ENCODE results near the gene MAP3K2. TPM values are rescaled to one million over a fixed set of nuclear protein-coding genes. Genes with fewer than 3 reads are reported as not detected.
A peak's percentile ranks its signal among the peaks of the same experiment; 100 is the strongest.
"Not testable (repeated sequence)": the region's sequence is repeated elsewhere in the genome, so short reads cannot be mapped to it uniquely, and the experiment has no call there.

Gene MAP3K2
- total RNA-seq, 1 donor from 2014 or later, result 47.7 TPM

DNA sequence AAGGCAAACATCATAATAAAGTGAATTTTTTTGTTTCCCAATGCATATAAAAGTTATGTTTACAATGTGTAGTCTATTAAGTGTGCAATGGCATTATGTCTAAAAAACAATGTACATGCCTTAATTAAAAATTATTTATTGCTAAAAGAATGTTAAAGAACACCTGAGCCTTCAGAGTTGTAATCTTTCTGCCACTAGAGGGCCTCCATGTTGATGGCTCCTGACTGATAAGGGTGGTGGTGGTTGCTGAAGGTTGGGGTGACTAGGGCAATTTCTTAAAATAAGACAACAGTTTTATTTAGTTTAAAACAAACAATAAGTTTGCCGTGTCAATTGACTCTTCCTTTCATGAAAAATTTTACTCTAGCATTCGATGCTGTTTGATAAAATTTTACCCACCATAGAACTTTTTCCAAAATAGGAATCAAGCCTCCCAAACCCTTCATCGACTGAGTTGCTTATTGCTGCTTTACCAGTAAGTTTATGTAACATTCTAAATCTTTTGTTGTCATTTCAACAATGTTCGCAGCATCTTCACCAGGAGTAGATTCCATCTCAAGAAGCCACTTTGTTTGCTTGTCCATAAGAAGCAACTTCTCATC lies 32.3 kb downstream of the MAP3K2 start:
- TF ChIP-seq, protein P1, sequence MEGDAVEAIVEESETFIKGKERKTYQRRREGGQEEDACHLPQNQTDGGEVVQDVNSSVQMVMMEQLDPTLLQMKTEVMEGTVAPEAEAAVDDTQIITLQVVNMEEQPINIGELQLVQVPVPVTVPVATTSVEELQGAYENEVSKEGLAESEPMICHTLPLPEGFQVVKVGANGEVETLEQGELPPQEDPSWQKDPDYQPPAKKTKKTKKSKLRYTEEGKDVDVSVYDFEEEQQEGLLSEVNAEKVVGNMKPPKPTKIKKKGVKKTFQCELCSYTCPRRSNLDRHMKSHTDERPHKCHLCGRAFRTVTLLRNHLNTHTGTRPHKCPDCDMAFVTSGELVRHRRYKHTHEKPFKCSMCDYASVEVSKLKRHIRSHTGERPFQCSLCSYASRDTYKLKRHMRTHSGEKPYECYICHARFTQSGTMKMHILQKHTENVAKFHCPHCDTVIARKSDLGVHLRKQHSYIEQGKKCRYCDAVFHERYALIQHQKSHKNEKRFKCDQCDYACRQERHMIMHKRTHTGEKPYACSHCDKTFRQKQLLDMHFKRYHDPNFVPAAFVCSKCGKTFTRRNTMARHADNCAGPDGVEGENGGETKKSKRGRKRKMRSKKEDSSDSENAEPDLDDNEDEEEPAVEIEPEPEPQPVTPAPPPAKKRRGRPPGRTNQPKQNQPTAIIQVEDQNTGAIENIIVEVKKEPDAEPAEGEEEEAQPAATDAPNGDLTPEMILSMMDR (IDR thresholded peaks at IDR 0.05), result peak; percentile 9 to 41 (median 19)
- H3K36me3 ChIP-seq, result no peaks in the 10 kb centered on the region

DNA sequence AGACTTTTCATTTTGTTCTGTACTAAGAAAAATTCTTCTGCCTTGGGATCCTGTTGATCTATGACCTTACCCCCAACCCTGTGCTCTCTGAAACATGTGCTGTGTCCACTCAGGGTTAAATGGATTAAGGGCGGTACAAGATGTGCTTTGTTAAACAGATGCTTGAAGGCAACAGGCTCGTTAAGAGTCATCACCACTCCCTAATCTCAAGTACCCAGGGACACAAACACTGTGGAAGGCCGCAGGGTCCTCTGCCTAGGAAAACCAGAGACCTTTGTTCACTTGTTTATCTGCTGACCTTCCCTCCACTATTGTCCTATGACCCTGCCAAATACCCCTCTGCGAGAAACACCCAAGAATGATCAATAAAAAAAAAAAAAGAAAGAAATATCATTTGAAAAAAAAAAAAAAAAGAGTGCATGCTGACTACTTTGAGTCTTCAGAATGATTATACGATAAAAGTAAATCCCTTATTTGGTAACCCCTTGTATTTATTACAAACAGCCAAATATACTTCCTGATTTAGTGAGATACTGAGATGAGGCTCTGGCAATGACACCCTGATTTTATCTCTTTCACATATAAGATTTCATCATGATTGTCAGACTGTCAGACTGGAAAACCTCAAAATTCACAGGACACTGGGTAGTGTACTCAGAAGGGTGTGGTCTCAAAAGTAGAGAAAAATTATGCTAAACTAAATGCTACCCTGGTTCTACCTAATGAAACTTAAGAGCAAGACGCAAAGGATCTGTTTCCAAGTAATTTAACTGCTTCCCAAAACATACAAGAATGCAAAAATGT lies 33.7 kb downstream of the MAP3K2 start:
- DNase-seq (ENCODE audit: low spot score in 2 of 2); H3K4me3 ChIP-seq; intact Hi-C loops (cut with DNase I); H3K27me3 ChIP-seq; H3K36me3 ChIP-seq; H3K9me3 ChIP-seq; H3K27ac ChIP-seq: not testable (repeated sequence)
- H3K4me1 ChIP-seq, result peaks cover 0 to 16% of the 10 kb centered on the region in 2 donors

More for the DNA sequence above, 32.3 kb downstream of the MAP3K2 start:
- Histone ChIP-seq H3K27ac (no peak overlapping the region), H3K9me3 (no peaks in the 10 kb centered on the region), H3K4me3 (no peak overlapping the region), H3K4me1 (peaks cover 0 to 11% of the 10 kb centered on the region in 2 donors), H3K27me3 (no peaks in the 10 kb centered on the region)
- DNase-seq (ENCODE audit: low spot score in 2 of 2), result no peak
- intact Hi-C loops (cut with DNase I), result no loop called here

DNA sequence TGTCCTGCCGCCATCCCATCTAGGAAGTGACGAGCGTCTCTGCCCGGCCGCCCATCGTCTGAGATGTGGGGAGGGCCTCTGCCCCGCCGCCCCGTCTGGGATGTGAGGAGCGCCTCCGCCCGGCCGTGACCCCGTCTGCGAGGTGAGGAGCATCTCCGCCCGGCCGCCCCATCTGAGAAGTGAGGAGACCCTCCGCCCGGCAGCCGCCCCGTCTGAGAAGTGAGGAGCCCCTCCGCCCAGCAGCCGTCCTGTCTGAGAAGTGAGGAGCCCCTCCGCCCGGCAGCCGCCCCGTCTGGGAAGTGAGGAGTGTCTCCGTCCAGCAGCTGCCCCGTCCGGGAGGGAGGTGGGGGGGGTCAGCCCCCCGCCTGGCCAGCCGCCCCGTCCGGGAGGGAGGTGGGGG lies 34.6 kb downstream of the MAP3K2 start:
- H3K9me3 ChIP-seq; H3K27ac ChIP-seq; DNase-seq (ENCODE audit: low spot score in 2 of 2); intact Hi-C loops (cut with DNase I); H3K4me3 ChIP-seq; H3K27me3 ChIP-seq; H3K4me1 ChIP-seq; H3K36me3 ChIP-seq: not testable (repeated sequence)

DNA sequence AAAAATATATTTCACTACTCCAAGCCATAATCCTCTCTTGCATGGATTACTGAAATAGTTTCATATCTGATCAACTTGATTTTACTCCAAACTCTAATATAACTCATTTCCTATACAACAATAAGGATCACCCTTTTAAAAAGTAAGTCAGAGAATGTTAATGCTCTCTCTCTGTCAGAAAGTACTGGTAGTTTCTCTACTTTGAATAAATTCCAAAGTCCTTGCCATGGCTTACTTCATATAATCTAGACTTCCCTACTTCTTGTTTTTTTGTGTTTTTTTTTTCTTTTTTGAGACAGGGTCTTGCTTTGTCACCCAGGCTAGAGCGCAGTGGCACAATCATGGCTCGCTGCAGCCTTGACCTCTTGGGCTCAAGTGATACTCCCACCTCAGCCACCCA lies 36.2 kb downstream of the MAP3K2 start:
- Histone ChIP-seq H3K4me3 (no peak overlapping the region), H3K27ac (no peak overlapping the region), H3K4me1 (peaks cover 0 to 10% of the 10 kb centered on the region in 2 donors), H3K36me3 (no peaks in the 10 kb centered on the region), H3K9me3 (no peaks in the 10 kb centered on the region), H3K27me3 (no peaks in the 10 kb centered on the region)
- TF ChIP-seq, protein P1 (IDR thresholded peaks at IDR 0.05), result no peak
- intact Hi-C loops (cut with DNase I), result no loop called here
- no peak for DNase-seq (ENCODE audit: low spot score in 2 of 2)

DNA sequence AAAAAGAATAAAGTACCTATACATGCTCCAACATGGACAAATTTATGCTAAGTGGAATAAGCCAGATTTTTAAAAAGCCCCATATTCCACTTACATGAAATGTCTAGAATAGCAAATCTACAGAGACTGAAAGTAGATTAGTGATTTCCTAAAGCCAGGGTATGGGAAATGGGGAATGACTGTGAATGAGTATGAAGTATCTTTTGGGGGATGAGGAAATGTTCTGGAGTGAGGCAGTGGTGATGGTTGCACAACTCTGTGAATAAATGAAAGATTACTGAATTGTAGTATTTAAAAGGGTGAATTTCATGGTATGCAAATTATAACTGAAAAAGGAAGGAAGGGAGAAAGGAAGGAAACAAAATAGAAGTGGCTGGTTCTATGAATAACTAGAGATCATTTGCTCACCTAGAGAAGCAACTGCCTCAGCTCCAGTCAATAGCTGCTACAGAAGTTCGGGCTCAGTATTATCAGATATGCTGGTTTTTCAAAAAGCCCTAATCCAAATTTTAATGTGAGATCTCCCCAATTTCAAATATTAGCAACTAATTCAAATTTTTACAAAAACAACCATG lies 39.3 kb downstream of the MAP3K2 start:
- Histone ChIP-seq H3K27me3 (no peaks in the 10 kb centered on the region), H3K4me1 (peaks cover 0 to 10% of the 10 kb centered on the region in 2 donors), H3K27ac (no peak overlapping the region), H3K4me3 (no peak overlapping the region), H3K9me3 (no peaks in the 10 kb centered on the region), H3K36me3 (no peaks in the 10 kb centered on the region)
- TF ChIP-seq, protein P1 (IDR thresholded peaks at IDR 0.05), result no peak
- DNase-seq (ENCODE audit: low spot score in 2 of 2), result no peak
- intact Hi-C loops (cut with DNase I), result no loop called here

DNA sequence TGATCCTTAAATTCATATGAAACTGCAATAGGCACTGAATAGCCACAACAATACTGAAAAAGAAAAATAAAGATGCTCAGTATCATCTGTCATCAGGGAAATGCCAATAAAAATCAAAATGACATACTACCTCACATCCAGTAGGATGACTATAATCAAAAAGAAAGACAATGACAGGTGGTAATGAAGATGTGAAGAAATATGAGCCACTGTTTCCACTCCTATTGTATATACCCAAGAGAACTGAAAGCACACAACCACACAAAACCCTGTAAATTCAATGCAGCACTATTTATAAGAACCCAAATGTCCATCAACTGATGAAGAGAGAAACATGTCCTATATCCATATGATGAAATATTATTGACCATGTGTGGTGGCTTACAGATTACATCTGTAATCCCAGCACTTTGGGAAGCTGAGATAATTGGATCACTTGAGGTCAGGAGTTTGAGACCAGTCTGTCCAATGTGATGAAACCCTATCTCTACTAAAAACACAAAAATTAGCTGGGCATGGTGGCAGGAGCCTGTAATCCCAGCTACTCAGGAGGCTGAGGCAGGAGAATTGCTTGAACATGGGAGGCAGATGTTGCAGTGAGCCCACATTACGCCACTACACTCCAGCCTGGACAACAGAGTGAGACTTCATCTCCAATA lies 39.9 kb downstream of the MAP3K2 start:
- Histone ChIP-seq H3K4me3 (no peak overlapping the region), H3K27me3 (no peaks in the 10 kb centered on the region), H3K4me1 (peaks cover 0 to 10% of the 10 kb centered on the region in 2 donors), H3K9me3 (no peaks in the 10 kb centered on the region), H3K36me3 (no peaks in the 10 kb centered on the region), H3K27ac (no peak overlapping the region)
- intact Hi-C loops (cut with DNase I), result no loop called here
- TF ChIP-seq, protein P1 (IDR thresholded peaks at IDR 0.05), result no peak
- DNase-seq (ENCODE audit: low spot score in 2 of 2), result no peak

Measured in ascending aorta (tissue), 2 donors.